HCT116 (cell line): ENCODE measurements around the gene USP36. TPM values are rescaled to one million over a fixed set of nuclear protein-coding genes. Genes with fewer than 3 reads are reported as not detected.
A peak's percentile ranks its signal among the peaks of the same experiment; 100 is the strongest.

Source experiments
- ATAC-seq: fragments of 200-7000 bp; cut with Tn5 transposase; 2 replicates; pipeline ENCODE4 v1.9.1; 2020; ENCODE audit warnings: mild to moderate bottlenecking, moderate library complexity
- BruUV-seq: library from RNA; stranded (reverse); fragments of 400-500 nt; replicated peaks from 2 replicates; lab custom pipeline; 2021; lab: Mats Ljungman, UMichigan
- CTCF ChIA-PET: fragments of 300-600 bp; sonication (Branson Sonifier 250); formaldehyde crosslinking; loops from one replicate; lab custom pipeline; 2021; ENCODE audit warnings: antibody characterized with exemption; lab: Charles Lee
- POLR2A ChIA-PET: fragments of 300-600, 350-600 bp; sonication (Branson Sonifier 250); formaldehyde crosslinking; loops from one replicate; lab custom pipeline; 2021; ENCODE audit warnings: antibody characterized with exemption; lab: Charles Lee
- RAD21 ChIA-PET, 2 experiments: fragments of 300-600 bp; sonication (Branson Sonifier 250); formaldehyde crosslinking; loops; one replicate each; lab custom pipeline; 2023; ENCODE audit warnings: low total read pairs in 2 of 2; ENCODE audit not compliant: uncharacterized antibody in 2 of 2, unreplicated experiment in 2 of 2, low non-redundant PET in 1 of 2; lab: Charles Lee
- DNase-seq: peaks from one replicate; pipeline ENCODE4 v3.0.0-alpha.2; 2010; ENCODE audit warnings: low read depth, low spot score
- H2AFZ ChIP-seq: fragments of 200-600 bp; shearing (Covaris generic), sonication (generic); 2 replicates; pipeline ENCODE4 v1.6.1; 2017; ENCODE audit warnings: low read depth, mixed run types, mixed read lengths, antibody characterized with exemption, low read length; ENCODE audit not compliant: poor library complexity, severe bottlenecking
- H3K27ac ChIP-seq: 2 replicates; pipeline ENCODE4 v1.5.1; 2012; ENCODE audit warnings: low read depth, low read length
- H3K27me3 ChIP-seq: fragments of 200-600 bp; sonication (generic); 2 replicates; pipeline ENCODE4 v1.6.1; 2016; ENCODE audit warnings: mixed run types, low read length, mixed read lengths; ENCODE audit not compliant: insufficient read depth
- H3K36me3 ChIP-seq, 2 experiments: fragments of 200-500 bp in 1 of 2; fragments of 200-600 bp in 1 of 2; sonication (Bioruptor generic) in 1 of 2; sonication (generic) in 1 of 2; 2 replicates each; pipeline versions ENCODE4 v1.5.1 to v1.6.1; 2014 to 2016; ENCODE audit warnings: low read length in 2 of 2, inconsistent platforms in 1 of 2, mixed read lengths in 1 of 2, mixed run types in 1 of 2; ENCODE audit not compliant: insufficient read depth in 2 of 2, control insufficient read depth in 1 of 2
- H3K4me1 ChIP-seq, 2 experiments: fragments of 200-600 bp in 1 of 2; sonication (generic) in 1 of 2; 2 replicates each; pipeline versions ENCODE4 v1.5.1 to v1.6.1; 2012 to 2017; ENCODE audit warnings: low read length in 2 of 2, inconsistent platforms in 1 of 2, mild to moderate bottlenecking in 1 of 2, mixed read lengths in 1 of 2, mixed run types in 1 of 2, moderate library complexity in 1 of 2; ENCODE audit not compliant: insufficient read depth in 2 of 2, control insufficient read depth in 1 of 2
- H3K4me2 ChIP-seq: fragments of 200-600 bp; sonication (generic); 2 replicates; pipeline ENCODE4 v1.6.1; 2017; ENCODE audit warnings: mixed run types, low read length, mixed read lengths
- H3K4me3 ChIP-seq, 2 experiments: fragments of 200-600 bp in 1 of 2; sonication (generic) in 1 of 2; replicated peaks in 1 of 2; 2 replicates each; pipeline ENCODE4 v1.5.1; 2011 to 2016; ENCODE audit warnings: low read length in 2 of 2, control low read depth in 1 of 2, low read depth in 1 of 2, mild to moderate bottlenecking in 1 of 2, mixed read lengths in 1 of 2, mixed run types in 1 of 2
- H3K79me2 ChIP-seq: fragments of 200-600 bp; sonication (generic); 2 replicates; pipeline ENCODE4 v1.6.1; 2017; ENCODE audit warnings: mild to moderate bottlenecking, mixed run types, low read length, moderate library complexity, mixed read lengths; ENCODE audit not compliant: insufficient read depth
- H3K9ac ChIP-seq: fragments of 200-600 bp; sonication (generic); 2 replicates; pipeline ENCODE4 v1.6.1; 2016; ENCODE audit warnings: low read length, mixed read lengths
- H3K9me2 ChIP-seq: fragments of 200-600 bp; sonication (generic), shearing (Covaris generic); 2 replicates; pipeline ENCODE4 v1.6.1; 2017; ENCODE audit warnings: mixed run types, mild to moderate bottlenecking, moderate library complexity; ENCODE audit not compliant: insufficient read depth
- H3K9me3 ChIP-seq, 2 experiments: fragments of 200-500 bp in 1 of 2; fragments of 200-600 bp in 1 of 2; sonication (Bioruptor generic) in 1 of 2; sonication (generic) in 1 of 2; 2 replicates each; pipeline ENCODE4 v1.6.1; 2014 to 2017; ENCODE audit warnings: low read length in 2 of 2, mixed read lengths in 2 of 2, inconsistent platforms in 1 of 2, low read depth in 1 of 2, mild to moderate bottlenecking in 1 of 2, mixed run types in 1 of 2, moderate library complexity in 1 of 2; ENCODE audit not compliant: control insufficient read depth in 1 of 2, insufficient read depth in 1 of 2
- H4K20me1 ChIP-seq: fragments of 200-600 bp; sonication (generic), shearing (Covaris generic); 2 replicates; pipeline ENCODE4 v1.6.1; 2017; ENCODE audit warnings: mixed run types, mild to moderate bottlenecking, moderate library complexity; ENCODE audit not compliant: insufficient read depth
- CTCF ChIP-seq, 3 experiments: fragments of 200-600 bp in 1 of 3; sonication (generic) in 1 of 3; IDR thresholded peaks in 2 of 3; conservative IDR thresholded peaks in 1 of 3; 2 replicates each; pipeline ENCODE4 v1.5.1; 2012 to 2017; ENCODE audit warnings: low read depth in 2 of 3, low read length in 2 of 3, antibody characterized with exemption in 1 of 3, borderline replicate concordance in 1 of 3, control low read depth in 1 of 3, mild to moderate bottlenecking in 1 of 3, mixed read lengths in 1 of 3, mixed run types in 1 of 3, moderate library complexity in 1 of 3; ENCODE audit not compliant: insufficient read depth in 1 of 3
- EZH2phosphoT487 ChIP-seq: fragments of 200-600 bp; IDR thresholded peaks from 2 replicates; pipeline ENCODE4 v1.6.1; 2018; ENCODE audit warnings: antibody characterized with exemption, borderline replicate concordance
- MAX ChIP-seq: IDR thresholded peaks from 2 replicates; pipeline ENCODE4 v1.6.1; 2012
- REST ChIP-seq: IDR thresholded peaks from 2 replicates; pipeline ENCODE4 v1.6.1; 2012; ENCODE audit warnings: low read depth
- SP1 ChIP-seq: IDR thresholded peaks from 2 replicates; pipeline ENCODE4 v1.6.1; 2012; ENCODE audit warnings: low read depth
- SRF ChIP-seq: IDR thresholded peaks from 2 replicates; pipeline ENCODE4 v1.6.1; 2012; ENCODE audit warnings: low read depth
- YY1 ChIP-seq: IDR thresholded peaks from 2 replicates; pipeline ENCODE4 v1.6.1; 2011; ENCODE audit warnings: low read length, low read depth, moderate library complexity, mild to moderate bottlenecking; ENCODE audit not compliant: insufficient replicate concordance; ENCODE audit errors: extremely low read depth
- ZFX ChIP-seq: fragments of 450-650 bp; IDR thresholded peaks from 2 replicates; pipeline ENCODE4 v1.6.1; 2017
- intact Hi-C: fragments of 100-400 bp; cut with micrococcal nuclease; formaldehyde crosslinking; loops from 2 replicates; pipeline ENCODE4 v1.10.0; 2022
- total RNA-seq: library from RNA; stranded (reverse); gene quantifications from one replicate; pipeline ENCODE4 v1.2.1, GENCODE V29; 2021; ENCODE audit not compliant: unreplicated experiment

USP36 gene
- total RNA-seq, 1 experiment from 2014 or later: 104 TPM

- Histone ChIP-seq H3K4me1 (peaks cover 0 to 14% of the 10 kb centered on the region in 2 experiments; a peak in 1 of 4 replicates), H3K79me2 (no peaks in the 10 kb centered on the region; the same call in 1 of the 2 replicates), H3K4me2 (no peak overlapping the region), H3K9me3 (no peaks in the 10 kb centered on the region), H4K20me1 (0 out of 2 replicates have a peak, but pooled peaks cover 4% of the 10 kb centered on the region), H3K9ac (no peak overlapping the region), H3K27ac (peak overlapping the region; percentile 21; the same call in 1 of the 2 replicates), H3K4me3 (no peak overlapping the region), H3K27me3 (no peaks in the 10 kb centered on the region), H3K9me2 (no peaks in the 10 kb centered on the region), H2AFZ (no peak overlapping the region), H3K36me3 (peaks cover 21 to 28% of the 10 kb centered on the region in 2 experiments)
- DNase-seq (no peak), ATAC-seq (peak; percentile 22; the same call in 1 of the 2 replicates)
- no TSS peak for BruUV-seq
- intact Hi-C loops: no loop called here
- RAD21 ChIA-PET: no interaction called here
- POLR2A ChIA-PET: no interaction called here
- CTCF ChIA-PET: no interaction called here
- TF ChIP-seq CTCF (IDR thresholded peaks at IDR 0.05 in 2 of 3, conservative IDR thresholded peaks at IDR 0.05 in 1 of 3; ENCODE audit: borderline replicate concordance in 1 of 3, insufficient read depth in 1 of 3, low read depth in 2 of 3, low read length in 2 of 3): 0 out of 6 replicates have a peak, but pooled peaks of 1 of the 3 experiments have one; percentile 7
- TF ChIP-seq SRF: no peak
Measured at GRCh38 chr17:78791840-78792709, 48.5 kb downstream of the USP36 start.

GRCh38 chr17:78790552-78790951, 50.1 kb downstream of the USP36 start:
- Histone ChIP-seq H3K9ac (no peak overlapping the region), H3K4me2 (no peak overlapping the region), H3K36me3 (peaks cover 6 to 13% of the 10 kb centered on the region in 2 experiments; a peak in 3 of 4 replicates), H3K79me2 (no peaks in the 10 kb centered on the region), H3K27ac (no peak overlapping the region), H3K4me1 (peaks cover 5 to 14% of the 10 kb centered on the region in 2 experiments; a peak in 3 of 4 replicates), H3K27me3 (no peaks in the 10 kb centered on the region), H3K4me3 (no peak overlapping the region), H2AFZ (no peak overlapping the region), H4K20me1 (no peaks in the 10 kb centered on the region), H3K9me3 (no peaks in the 10 kb centered on the region), H3K9me2 (no peaks in the 10 kb centered on the region)
- ChIA-PET RAD21 (no interaction called here), POLR2A (no interaction called here), CTCF (no interaction called here)
- intact Hi-C loops: no loop called here
- ATAC-seq (no peak), DNase-seq (no peak)
- BruUV-seq: no TSS peak
- TF ChIP-seq ZFX (no peak), EZH2phosphoT487 (no peak), MAX (no peak), REST (no peak), SRF (no peak), YY1 (no peak), CTCF (IDR thresholded peaks at IDR 0.05 in 2 of 3, conservative IDR thresholded peaks at IDR 0.05 in 1 of 3; ENCODE audit: borderline replicate concordance in 1 of 3, insufficient read depth in 1 of 3, low read depth in 2 of 3, low read length in 2 of 3) (no peak), SP1 (no peak)
